HEK293T (cell line): ENCODE measurements around the gene PAQR7.

ENCODE experiments used
- FOXM1 ChIP-seq: fragments of 450-650 bp; IDR thresholded peaks from 2 replicates; pipeline ENCODE4 v1.6.1; 2017; ENCODE audit warnings: mild to moderate bottlenecking, borderline replicate concordance
- LEF1 ChIP-seq: fragments of 450-650 bp; IDR thresholded peaks from 2 replicates; pipeline ENCODE4 v1.6.1; 2017; ENCODE audit warnings: mild to moderate bottlenecking, borderline replicate concordance
- SUZ12 ChIP-seq: fragments of 450-650 bp; IDR thresholded peaks from 2 replicates; pipeline ENCODE4 v1.6.1; 2016; ENCODE audit warnings: mild to moderate bottlenecking

- TF ChIP-seq FOXM1: no peak
- no peak for TF ChIP-seq LEF1
- no peak for TF ChIP-seq SUZ12
Measured at GRCh38 chr1:25893116-25893515, 17.6 kb upstream of the PAQR7 start.
